Heart right ventricle (tissue), 16 donors: ENCODE data around the gene AGPS. TPM values are rescaled to one million over a fixed set of nuclear protein-coding genes. Genes with fewer than 3 reads are reported as not detected.

Experiments used
- ATAC-seq, 8 donors: fragments of 200-7000 bp; cut with Tn5 transposase; one replicate each; pipeline ENCODE4 v1.9.1; 2020; ENCODE audit warnings: mild to moderate bottlenecking in 8 of 8, moderate library complexity in 8 of 8, moderate number of reproducible peaks in 1 of 8
- DNase-seq, 2 donors: peaks; one replicate each; pipeline ENCODE4 v3.0.0-alpha.2; 2020
- H3K27ac ChIP-seq, 10 donors: fragments of 200-600 bp; sonication (generic) in 2 of 10; one replicate each; pipeline versions ENCODE4 v1.5.0 to v1.8.0; 2020 to 2022; ENCODE audit warnings: mild to moderate bottlenecking in 3 of 10
- H3K27me3 ChIP-seq, 7 donors: fragments of 200-600 bp; one replicate each; pipeline ENCODE4 v1.8.0; 2021 to 2022; ENCODE audit warnings: mild to moderate bottlenecking in 2 of 7
- H3K36me3 ChIP-seq, 9 donors: fragments of 200-600 bp; sonication (generic) in 1 of 9; one replicate each; pipeline versions ENCODE4 v1.5.0 to v1.8.0; 2020 to 2022; ENCODE audit warnings: mild to moderate bottlenecking in 2 of 9
- H3K4me1 ChIP-seq, 9 donors: fragments of 200-600 bp; sonication (generic) in 1 of 9; one replicate each; pipeline versions ENCODE4 v1.5.0 to v1.8.0; 2020 to 2022; ENCODE audit warnings: mild to moderate bottlenecking in 4 of 9
- H3K4me3 ChIP-seq, 10 donors: fragments of 200-600 bp; sonication (generic) in 2 of 10; one replicate each; pipeline versions ENCODE4 v1.5.0 to v1.8.0; 2020 to 2022; ENCODE audit warnings: mild to moderate bottlenecking in 7 of 10, moderate library complexity in 2 of 10
- H3K9me3 ChIP-seq, 11 donors: fragments of 200-600 bp in 10 of 11; sonication (generic) in 2 of 11; one replicate each; pipeline versions ENCODE4 v1.5.0 to v1.8.0; 2013 to 2022; ENCODE audit warnings: mild to moderate bottlenecking in 2 of 11, control low read depth in 1 of 11, moderate library complexity in 1 of 11
- CTCF ChIP-seq, 9 donors: fragments of 200-600 bp; sonication (generic) in 2 of 9; IDR thresholded peaks; one replicate each; pipeline versions ENCODE4 v1.5.0 to v1.8.0; 2021 to 2022; ENCODE audit warnings: antibody characterized with exemption in 9 of 9, mild to moderate bottlenecking in 5 of 9, moderate library complexity in 1 of 9
- WGBS, 2 donors: extraction: QIAGEN DNeasy Blood & Tissue Kit; methylation state at CpG; one replicate each; pipeline ENCODE4 v1.1.7; 2013; ENCODE audit warnings: inconsistent platforms in 1 of 2; 5-methylcytosine and 5-hydroxymethylcytosine counted together
- intact Hi-C, 10 donors: fragments of 100-400 bp; cut with DNase I; formaldehyde crosslinking; loops; one replicate each; pipeline versions ENCODE4 v1.11.1 to v1.14.2; 2022
- polyA plus RNA-seq, 2 donors: library from polyadenylated mRNA; stranded (reverse); fragments of 200-250 nt; gene quantifications; one replicate each; pipeline ENCODE4 v1.2.3, GENCODE V29; 2013
- total RNA-seq, 10 donors: library from RNA; stranded (reverse); fragmentation: NEBNext Ultra II Directional in 3 of 10; extraction: Animal tissue kit (Norgen Biotek cat#: 25700) in 3 of 10; gene quantifications; one replicate each; pipeline versions ENCODE4 v1.2.1 to v1.2.4, GENCODE V29; 2021 to 2023
- donor health status: Arrhythmogenic right ventricular cardiomyopathy.
- donor health status: ischemic (EF 13 %, LVEDD 7.1; RV severe dilation, severe dysfunction).
- donor health status: healthy with polysubstance abuse.
- donor health status: DM: no; HTN: yes; CAD: no.
- donor health status: DM: no; HTN: no; CAD: no.
- donor health status: ischemic (EF 25% LVEDD 6.9; RV normal size, moderate dysfunction).
- donor health status: ischemic (EF 25% LVEDD 5.7; RV mildly dilated, moderate dysfunction).
- donor health status: healthy.
- donor health status: DM: yes; HTN: yes; CAD: no.
- donor health status: Ischemic cardiomyopathy.
- donor health status: ischemic (EF 35%, LVEDD 5.7; RV mildly dilated, moderate dysfunction).
- donor health status: nonischemic (EF 11% LVEDD 7.7; RV severe dilation, severe dysfunction).
- donor health status: DM: yes; HTN: yes; CAD: no.
- donor health status: PGD.
- donor health status: ischemic (EF 29% LVEDD 5.4; RV normal size, mild dysfunction).
- donor health status: nonischemic (EF 23%, LVEDD 6.1; RV moderate dilation, normal function).

Gene AGPS
- total and polyA plus RNA-seq, 12 donors: 4.6 to 32.0 (median 28.4) TPM

- DNase-seq (no peak), ATAC-seq (no peak)
- no peaks in the 10 kb centered on the region for H3K4me1 ChIP-seq
- intact Hi-C loops: no loop called here
- 96% methylated on average over 4 of the region's 4 CpGs for WGBS, 2 donors
- no peaks in the 10 kb centered on the region for H3K27me3 ChIP-seq
- no peak for TF ChIP-seq CTCF (IDR thresholded peaks at IDR 0.05)
- no peaks in the 10 kb centered on the region for H3K9me3 ChIP-seq
- peaks cover 0 to 9% (median 0%) of the 10 kb centered on the region in 9 donors for H3K36me3 ChIP-seq
- no peak overlapping the region for H3K27ac ChIP-seq
- no peak overlapping the region for H3K4me3 ChIP-seq
Observed at GRCh38 chr2:177379354-177379753, 13.2 kb upstream of the AGPS start.

- WGBS, 2 donors: 91 to 93% methylated on average over 3 of the region's 3 CpGs
- H3K9me3 ChIP-seq: no peaks in the 10 kb centered on the region
- ATAC-seq (peak in 2 of 8 donors; percentile 38 to 61), DNase-seq (no peak)
- no peak for TF ChIP-seq CTCF (IDR thresholded peaks at IDR 0.05)
- no peak overlapping the region for H3K27ac ChIP-seq
- H3K4me3 ChIP-seq: no peak overlapping the region
- intact Hi-C loops: no loop called here
- no peaks in the 10 kb centered on the region for H3K4me1 ChIP-seq
- no peaks in the 10 kb centered on the region for H3K27me3 ChIP-seq
- H3K36me3 ChIP-seq: peaks cover 0 to 9% (median 0%) of the 10 kb centered on the region in 9 donors
Observed at GRCh38 chr2:177380181-177380580, 12.4 kb upstream of the AGPS start.

GRCh38 chr2:177383935-177384334 lies 8.6 kb upstream of the AGPS start:
- ATAC-seq: no peak
- no peaks in the 10 kb centered on the region for H3K27me3 ChIP-seq
- WGBS, 2 donors: 48 to 67% methylated on average over 2 of the region's 2 CpGs
- intact Hi-C loops: no loop called here
- H3K9me3 ChIP-seq: no peaks in the 10 kb centered on the region
- H3K4me3 ChIP-seq: no peak overlapping the region
- H3K36me3 ChIP-seq: peaks cover 0 to 9% (median 0%) of the 10 kb centered on the region in 9 donors
- TF ChIP-seq CTCF (IDR thresholded peaks at IDR 0.05): no peak
- no peaks in the 10 kb centered on the region for H3K4me1 ChIP-seq
- DNase-seq: no peak
- no peak overlapping the region for H3K27ac ChIP-seq

- H3K9me3 ChIP-seq: no peaks in the 10 kb centered on the region
- H3K4me3 ChIP-seq: no peak overlapping the region
- no peak overlapping the region for H3K27ac ChIP-seq
- TF ChIP-seq CTCF (IDR thresholded peaks at IDR 0.05): no peak
- DNase-seq (no peak), ATAC-seq (no peak)
- H3K36me3 ChIP-seq: peaks cover 0 to 3% (median 0%) of the 10 kb centered on the region in 9 donors
- no peaks in the 10 kb centered on the region for H3K4me1 ChIP-seq
- intact Hi-C loops: no loop called here
- no peaks in the 10 kb centered on the region for H3K27me3 ChIP-seq
- WGBS, 2 donors: 65 to 90% methylated on average over 2 of the region's 2 CpGs
Observed at GRCh38 chr2:177385151-177385550, 7.4 kb upstream of the AGPS start.
